ENCODE data around the gene PLA2G4D. TPM values are rescaled to one million over a fixed set of nuclear protein-coding genes. Genes with fewer than 3 reads are reported as not detected.

Gene PLA2G4D, protein sequence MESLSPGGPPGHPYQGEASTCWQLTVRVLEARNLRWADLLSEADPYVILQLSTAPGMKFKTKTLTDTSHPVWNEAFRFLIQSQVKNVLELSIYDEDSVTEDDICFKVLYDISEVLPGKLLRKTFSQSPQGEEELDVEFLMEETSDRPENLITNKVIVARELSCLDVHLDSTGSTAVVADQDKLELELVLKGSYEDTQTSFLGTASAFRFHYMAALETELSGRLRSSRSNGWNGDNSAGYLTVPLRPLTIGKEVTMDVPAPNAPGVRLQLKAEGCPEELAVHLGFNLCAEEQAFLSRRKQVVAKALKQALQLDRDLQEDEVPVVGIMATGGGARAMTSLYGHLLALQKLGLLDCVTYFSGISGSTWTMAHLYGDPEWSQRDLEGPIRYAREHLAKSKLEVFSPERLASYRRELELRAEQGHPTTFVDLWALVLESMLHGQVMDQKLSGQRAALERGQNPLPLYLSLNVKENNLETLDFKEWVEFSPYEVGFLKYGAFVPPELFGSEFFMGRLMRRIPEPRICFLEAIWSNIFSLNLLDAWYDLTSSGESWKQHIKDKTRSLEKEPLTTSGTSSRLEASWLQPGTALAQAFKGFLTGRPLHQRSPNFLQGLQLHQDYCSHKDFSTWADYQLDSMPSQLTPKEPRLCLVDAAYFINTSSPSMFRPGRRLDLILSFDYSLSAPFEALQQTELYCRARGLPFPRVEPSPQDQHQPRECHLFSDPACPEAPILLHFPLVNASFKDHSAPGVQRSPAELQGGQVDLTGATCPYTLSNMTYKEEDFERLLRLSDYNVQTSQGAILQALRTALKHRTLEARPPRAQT
- total RNA-seq, result not detected
- under 1 TPM in 7 of 8 donors, not detected in 1; 0.04 to 0.22 (median 0.08) TPM for polyA plus RNA-seq (ENCODE audit: insufficient read depth in 1 of 8, insufficient read length in 8 of 8, low replicate concordance in 1 of 8)
- long read RNA-seq, donor 1, result 0 reads
- long read RNA-seq, donor 2, result 0 reads
- long read RNA-seq, donor 3, result 0 reads
- long read RNA-seq, donor 4, result 0 reads
- long read RNA-seq, donor 5, result 0 reads
- long read RNA-seq, donor 6, result 0 reads
- long read RNA-seq, donor 7, result 0 reads
- long read RNA-seq, donor 8, result 0 reads
- long read RNA-seq, donor 9, result 0 reads
- long read RNA-seq, donor 10, result 0 reads
- long read RNA-seq, donor 11, result 0 reads

- WGBS (ENCODE audit: insufficient coverage), result 62% methylated on average over 5 of the region's 6 CpGs
- Histone ChIP-seq H3K27ac (ENCODE audit: low read length) (no peak within 1 kb of the TSS), H3K9me3 (replicated peaks; ENCODE audit: control insufficient read depth, low read depth, low read length) (no peaks in the 10 kb centered on the region), H3K27me3 (ENCODE audit: control insufficient read depth, insufficient read depth, low read length) (no peaks in the 10 kb centered on the region), H3K4me1 (ENCODE audit: control insufficient read depth, insufficient read depth, low read length) (peaks cover 21% of the 10 kb centered on the region), H3K36me3 (ENCODE audit: control insufficient read depth, insufficient read depth, low read length) (no peaks in the 10 kb centered on the region), H3K4me3 (ENCODE audit: low read length) (no peak within 1 kb of the TSS)
- no peak for DNase-seq
These were observed at the start of gene PLA2G4D for GRCh38 chr15:42094512-42094963. PLA2G4D (minus strand) TSS chr15:42094562; CDS start chr15:42094459, 103 bp downstream.

- Histone ChIP-seq H3K27me3 (ENCODE audit: control insufficient read depth, insufficient read depth, low read length) (peaks cover 2% of the 10 kb centered on the region), H3K27ac (ENCODE audit: low read length) (no peak overlapping the region), H3K4me3 (ENCODE audit: low read length) (no peak overlapping the region), H3K4me1 (ENCODE audit: control insufficient read depth, insufficient read depth, low read length) (no peaks in the 10 kb centered on the region), H3K9me3 (replicated peaks; ENCODE audit: control insufficient read depth, low read depth, low read length) (no peaks in the 10 kb centered on the region), H3K36me3 (ENCODE audit: control insufficient read depth, insufficient read depth, low read length) (no peaks in the 10 kb centered on the region)
- no peak for DNase-seq
- WGBS (ENCODE audit: insufficient coverage), result 82% methylated on average over 3 of the region's 4 CpGs
These were observed 49.0 kb upstream of the PLA2G4D start for GRCh38 chr15:42143356-42143755.

DNA sequence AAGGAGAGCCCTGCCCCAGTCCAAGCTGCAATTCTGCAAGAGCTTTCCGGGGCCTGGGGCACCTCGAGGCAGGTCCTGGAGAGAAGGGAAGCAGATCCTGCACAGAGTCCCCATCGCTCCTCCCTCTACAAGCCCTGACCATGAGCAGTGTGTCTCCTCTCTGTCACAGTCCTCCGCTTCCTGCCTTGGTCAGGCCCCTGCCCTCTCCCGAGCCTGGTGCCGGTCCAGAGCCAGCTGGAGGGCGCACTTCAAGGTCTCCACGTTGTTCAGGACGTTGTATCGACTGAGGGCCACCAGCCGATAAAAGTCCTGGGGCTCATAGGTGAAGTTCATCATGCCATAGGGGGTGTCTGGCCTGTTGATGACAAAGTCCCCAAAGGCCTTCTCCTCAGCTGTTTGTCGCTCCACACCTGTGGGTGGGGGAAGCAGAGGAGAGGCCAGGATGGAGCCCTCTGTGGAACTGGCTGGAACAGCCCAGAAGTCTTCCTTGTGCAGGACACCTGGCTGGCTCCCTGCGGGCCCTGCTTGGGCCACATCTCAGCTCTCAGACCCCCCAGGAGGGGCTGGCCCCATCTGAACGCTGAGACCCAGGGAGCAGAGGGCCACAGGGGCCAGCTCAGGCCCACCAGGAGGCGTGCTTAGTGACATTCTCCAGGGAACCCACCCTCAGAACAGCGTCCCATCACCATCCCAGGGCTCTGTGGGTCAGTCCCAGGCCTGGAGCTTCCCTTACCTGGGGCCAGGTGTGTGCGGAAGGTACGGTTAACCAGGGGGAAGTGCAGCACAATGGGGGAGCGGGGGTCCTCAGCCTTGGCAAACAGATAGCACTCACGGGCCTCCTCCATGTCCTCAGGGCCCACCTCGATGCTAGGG lies 47.7 kb upstream of the PLA2G4D start:
- Histone ChIP-seq H3K4me1 (ENCODE audit: control insufficient read depth, insufficient read depth, low read length) (no peaks in the 10 kb centered on the region), H3K27me3 (ENCODE audit: control insufficient read depth, insufficient read depth, low read length) (peaks cover 2% of the 10 kb centered on the region), H3K36me3 (ENCODE audit: control insufficient read depth, insufficient read depth, low read length) (no peaks in the 10 kb centered on the region), H3K27ac (ENCODE audit: low read length) (no peak overlapping the region), H3K9me3 (replicated peaks; ENCODE audit: control insufficient read depth, low read depth, low read length) (no peaks in the 10 kb centered on the region), H3K4me3 (ENCODE audit: low read length) (no peak overlapping the region)
- 83% methylated on average over 17 of the region's 21 CpGs for WGBS (ENCODE audit: insufficient coverage)
- DNase-seq, result no peak

DNA sequence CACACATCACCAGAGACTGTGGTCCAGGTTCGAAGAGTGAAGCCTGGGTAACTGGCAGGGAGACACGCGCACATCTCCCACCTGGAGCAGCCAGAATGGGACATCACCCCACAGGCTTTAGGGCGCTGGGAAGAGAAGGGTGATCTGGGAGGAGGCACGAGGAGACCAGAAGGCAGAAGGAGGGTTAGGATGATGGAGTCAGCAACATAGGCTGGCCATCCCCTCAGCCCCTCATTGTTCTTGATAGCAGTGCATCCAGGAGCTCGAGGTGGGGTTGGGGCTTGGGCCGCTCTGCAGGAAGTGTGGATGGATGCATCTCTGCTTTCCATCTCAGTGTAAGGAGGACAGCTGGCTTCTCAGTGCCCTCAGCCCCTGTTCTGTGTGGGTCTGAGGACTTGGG lies 46.9 kb upstream of the PLA2G4D start:
- WGBS (ENCODE audit: insufficient coverage), result 95% methylated on average over 4 of the region's 7 CpGs
- H3K36me3 ChIP-seq (ENCODE audit: control insufficient read depth, insufficient read depth, low read length), result no peaks in the 10 kb centered on the region

GRCh38 chr15:42140383-42141070 lies 46.2 kb upstream of the PLA2G4D start:
- Histone ChIP-seq H3K9me3 (replicated peaks; ENCODE audit: control insufficient read depth, low read depth, low read length) (no peaks in the 10 kb centered on the region), H3K4me3 (ENCODE audit: low read length) (no peak overlapping the region), H3K27ac (ENCODE audit: low read length) (no peak overlapping the region), H3K36me3 (ENCODE audit: control insufficient read depth, insufficient read depth, low read length) (no peaks in the 10 kb centered on the region), H3K27me3 (ENCODE audit: control insufficient read depth, insufficient read depth, low read length) (peaks cover 2% of the 10 kb centered on the region), H3K4me1 (ENCODE audit: control insufficient read depth, insufficient read depth, low read length) (no peaks in the 10 kb centered on the region)
- no peak for DNase-seq
- 72% methylated on average over 6 of the region's 8 CpGs for WGBS (ENCODE audit: insufficient coverage)

More for the DNA sequence above, 46.9 kb upstream of the PLA2G4D start:
- Histone ChIP-seq H3K9me3 (replicated peaks; ENCODE audit: control insufficient read depth, low read depth, low read length) (no peaks in the 10 kb centered on the region), H3K27me3 (ENCODE audit: control insufficient read depth, insufficient read depth, low read length) (peaks cover 2% of the 10 kb centered on the region), H3K4me3 (ENCODE audit: low read length) (no peak overlapping the region), H3K27ac (ENCODE audit: low read length) (no peak overlapping the region), H3K4me1 (ENCODE audit: control insufficient read depth, insufficient read depth, low read length) (no peaks in the 10 kb centered on the region)
- no peak for DNase-seq

DNA sequence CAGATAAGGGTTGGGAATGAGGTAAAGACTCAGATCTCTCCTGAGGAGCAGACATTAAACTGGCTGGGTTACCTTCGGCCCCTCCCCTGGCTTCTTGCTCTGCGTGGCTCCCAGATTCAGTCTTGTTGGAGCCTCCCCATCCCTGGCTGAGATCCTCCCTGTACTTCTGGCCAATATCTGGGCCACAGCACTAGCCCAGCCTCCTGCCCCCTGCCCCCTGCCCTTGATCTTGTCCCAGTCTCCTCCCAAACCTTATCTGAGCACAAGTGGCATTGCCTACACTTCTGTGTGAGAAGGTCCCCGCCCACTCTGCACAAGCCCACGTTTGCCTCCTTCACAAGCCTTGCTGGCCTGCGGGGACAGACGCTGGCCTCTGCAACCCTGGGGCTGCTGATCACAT lies 45.2 kb upstream of the PLA2G4D start:
- no peak overlapping the region for H3K27ac ChIP-seq (ENCODE audit: low read length)
- DNase-seq, result no peak
- H3K27me3 ChIP-seq (ENCODE audit: control insufficient read depth, insufficient read depth, low read length), result peaks cover 2% of the 10 kb centered on the region
- H3K9me3 ChIP-seq (replicated peaks; ENCODE audit: control insufficient read depth, low read depth, low read length), result no peaks in the 10 kb centered on the region
- WGBS (ENCODE audit: insufficient coverage), result 65% methylated on average over 4 of the region's 6 CpGs
- H3K4me1 ChIP-seq (ENCODE audit: control insufficient read depth, insufficient read depth, low read length), result no peaks in the 10 kb centered on the region
- H3K4me3 ChIP-seq (ENCODE audit: low read length), result no peak overlapping the region
- no peaks in the 10 kb centered on the region for H3K36me3 ChIP-seq (ENCODE audit: control insufficient read depth, insufficient read depth, low read length)

GRCh38 chr15:42138968-42139386 lies 44.6 kb upstream of the PLA2G4D start:
- no peaks in the 10 kb centered on the region for H3K36me3 ChIP-seq (ENCODE audit: control insufficient read depth, insufficient read depth, low read length)
- WGBS (ENCODE audit: insufficient coverage), result 63% methylated on average over 3 of the region's 3 CpGs
- no peaks in the 10 kb centered on the region for H3K4me1 ChIP-seq (ENCODE audit: control insufficient read depth, insufficient read depth, low read length)
- DNase-seq, result no peak
- no peaks in the 10 kb centered on the region for H3K9me3 ChIP-seq (replicated peaks; ENCODE audit: control insufficient read depth, low read depth, low read length)
- no peaks in the 10 kb centered on the region for H3K27me3 ChIP-seq (ENCODE audit: control insufficient read depth, insufficient read depth, low read length)
- no peak overlapping the region for H3K27ac ChIP-seq (ENCODE audit: low read length)
- H3K4me3 ChIP-seq (ENCODE audit: low read length), result no peak overlapping the region

GRCh38 chr15:42138411-42138810 lies 44.0 kb upstream of the PLA2G4D start:
- Histone ChIP-seq H3K4me3 (ENCODE audit: low read length) (no peak overlapping the region), H3K4me1 (ENCODE audit: control insufficient read depth, insufficient read depth, low read length) (no peaks in the 10 kb centered on the region), H3K27ac (ENCODE audit: low read length) (no peak overlapping the region), H3K27me3 (ENCODE audit: control insufficient read depth, insufficient read depth, low read length) (no peaks in the 10 kb centered on the region), H3K9me3 (replicated peaks; ENCODE audit: control insufficient read depth, low read depth, low read length) (no peaks in the 10 kb centered on the region), H3K36me3 (ENCODE audit: control insufficient read depth, insufficient read depth, low read length) (no peaks in the 10 kb centered on the region)
- WGBS (ENCODE audit: insufficient coverage), result 79% methylated on average over 4 of the region's 4 CpGs
- no peak for DNase-seq
